GM19467 (cell line): Measurements from ENCODE around the gene TAP1.
"Not testable (repeated sequence)": the region's sequence is repeated elsewhere in the genome, so short reads cannot be mapped to it uniquely, and the experiment has no call there.

ENCODE experiments used
- ATAC-seq: cut with Tn5 transposase; IDR thresholded peaks from one replicate; pipeline ENCODE4 v1.9.1; 2021; ENCODE audit warnings: mild to moderate bottlenecking, moderate library complexity; ENCODE audit not compliant: unreplicated experiment

TAP1 gene

GRCh38 chr6:32807020-32807580, 46.4 kb downstream of the TAP1 start:
- no peak for ATAC-seq

GRCh38 chr6:32805404-32805803, 48.1 kb downstream of the TAP1 start:
- ATAC-seq, result not testable (repeated sequence)

- no peak for ATAC-seq
These were observed 50.1 kb downstream of the TAP1 start for GRCh38 chr6:32803416-32803815.

- ATAC-seq, result no peak
These were observed 53.8 kb downstream of the TAP1 start for GRCh38 chr6:32799740-32800139.

- no peak for ATAC-seq
These were observed 54.3 kb downstream of the TAP1 start for GRCh38 chr6:32799168-32799567.

- no peak for ATAC-seq
These were observed 56.4 kb downstream of the TAP1 start for GRCh38 chr6:32796848-32797776.
